SH-SY5Y (cell line): ENCODE results near the gene STXBP6.

Experiments used
- GATA2 ChIP-seq: IDR thresholded peaks from 2 replicates; pipeline ENCODE4 v1.6.1; 2011; ENCODE audit warnings: mild to moderate bottlenecking, low read depth, low read length
- GATA3 ChIP-seq: IDR thresholded peaks from 2 replicates; pipeline ENCODE4 v1.6.1; 2011; ENCODE audit warnings: low read depth, mild to moderate bottlenecking, low read length, moderate library complexity

Gene STXBP6

DNA sequence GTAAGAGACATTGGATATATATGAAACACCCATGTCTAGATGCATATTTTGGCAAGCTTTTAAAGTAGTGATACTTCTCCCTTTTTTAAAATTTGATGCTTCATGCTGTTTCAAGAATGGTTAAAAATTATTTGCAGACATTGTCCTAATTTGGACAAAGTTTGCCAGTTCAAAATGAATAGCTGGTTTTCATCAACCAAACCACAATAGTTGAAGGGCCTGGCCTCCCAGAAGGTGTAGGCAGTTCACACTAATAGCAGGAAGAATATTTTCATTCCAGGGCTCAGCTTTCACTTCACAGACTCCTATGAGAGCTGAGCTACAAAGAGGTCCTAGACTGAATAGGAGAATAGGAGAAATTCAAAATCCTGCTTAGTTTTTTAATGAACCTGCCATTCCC lies 78.7 kb downstream of the STXBP6 start:
- TF ChIP-seq GATA2: no peak
- no peak for TF ChIP-seq GATA3

GRCh38 chr14:24966579-24966964 lies 83.4 kb downstream of the STXBP6 start:
- TF ChIP-seq GATA3 (no peak), GATA2 (no peak)

GRCh38 chr14:24965934-24966578 lies 83.9 kb downstream of the STXBP6 start:
- TF ChIP-seq GATA2: no peak
- TF ChIP-seq GATA3: no peak

GRCh38 chr14:24965578-24965933 lies 84.4 kb downstream of the STXBP6 start:
- TF ChIP-seq GATA2 (no peak), GATA3 (no peak)

- TF ChIP-seq GATA3 (no peak), GATA2 (no peak)
Observed at GRCh38 chr14:24964591-24964990, 85.4 kb downstream of the STXBP6 start.

DNA sequence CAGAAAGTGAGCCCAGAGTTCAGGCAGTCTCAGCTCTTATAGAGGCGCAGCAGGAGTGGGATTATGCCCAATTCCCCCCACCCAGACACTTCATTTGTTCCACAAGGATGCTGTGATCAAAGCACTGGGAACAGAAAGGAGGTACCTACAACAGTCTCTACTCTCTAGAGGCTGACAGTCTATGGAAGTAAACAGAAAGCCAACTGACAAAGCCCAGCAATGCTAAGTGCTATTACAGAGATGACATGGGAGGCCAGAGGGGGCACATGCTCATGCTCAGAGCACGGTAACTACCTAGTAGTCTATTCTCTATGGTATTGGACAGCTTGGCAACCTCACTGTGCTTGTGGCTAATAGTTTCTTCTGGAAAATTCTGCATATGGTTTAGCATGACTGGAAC lies 85.9 kb downstream of the STXBP6 start:
- TF ChIP-seq GATA2 (no peak), GATA3 (no peak)

DNA sequence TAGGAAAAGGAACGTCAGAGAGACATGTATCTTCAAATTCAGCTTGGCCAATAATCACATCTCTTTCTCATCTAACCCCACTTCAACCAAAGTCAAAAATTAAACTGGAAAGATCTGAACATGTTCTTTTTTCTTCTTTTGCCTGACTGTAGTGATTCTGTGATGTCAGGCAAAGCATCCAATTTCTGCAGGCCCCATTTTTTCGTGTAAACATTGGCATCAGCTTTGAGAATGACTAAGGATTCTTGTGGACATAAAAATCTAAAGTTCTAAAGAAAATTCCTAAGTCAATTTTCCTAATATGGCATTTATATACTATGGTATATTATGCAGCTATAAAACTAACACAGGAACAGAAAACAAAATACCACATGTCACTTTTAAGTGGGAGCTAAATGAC lies 89.1 kb downstream of the STXBP6 start:
- TF ChIP-seq GATA2: no peak
- TF ChIP-seq GATA3: no peak

DNA sequence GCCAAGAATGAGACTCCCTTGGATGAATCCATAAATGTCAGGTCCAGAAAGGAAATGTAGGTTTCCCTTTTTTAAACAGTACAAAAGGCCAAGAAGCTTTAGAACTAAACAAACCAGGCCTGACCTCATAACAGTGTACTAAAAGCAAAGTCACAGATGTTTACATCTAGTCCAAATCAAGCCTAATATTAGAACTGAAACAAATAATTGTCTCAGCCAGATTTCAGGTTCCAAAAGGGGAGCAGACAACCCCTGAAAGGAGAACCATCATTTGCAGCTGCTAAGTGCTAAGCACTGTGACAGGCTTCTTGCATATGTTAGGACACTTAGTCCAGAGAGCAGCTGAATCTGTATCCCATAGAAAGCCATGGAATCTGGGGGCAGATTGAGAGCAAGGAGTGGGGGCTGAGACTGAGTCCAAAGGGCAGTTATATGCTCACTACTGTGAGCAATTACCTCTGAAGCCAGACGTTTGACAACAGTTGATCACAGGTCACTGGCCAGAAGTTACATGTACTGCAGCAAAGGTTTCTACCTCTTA lies 90.1 kb downstream of the STXBP6 start:
- no peak for TF ChIP-seq GATA3
- TF ChIP-seq GATA2: no peak

GRCh38 chr14:24958271-24958670 lies 91.7 kb downstream of the STXBP6 start:
- no peak for TF ChIP-seq GATA2
- no peak for TF ChIP-seq GATA3

- no peak for TF ChIP-seq GATA3
Observed at GRCh38 chr14:24957814-24958213, 92.1 kb downstream of the STXBP6 start.

DNA sequence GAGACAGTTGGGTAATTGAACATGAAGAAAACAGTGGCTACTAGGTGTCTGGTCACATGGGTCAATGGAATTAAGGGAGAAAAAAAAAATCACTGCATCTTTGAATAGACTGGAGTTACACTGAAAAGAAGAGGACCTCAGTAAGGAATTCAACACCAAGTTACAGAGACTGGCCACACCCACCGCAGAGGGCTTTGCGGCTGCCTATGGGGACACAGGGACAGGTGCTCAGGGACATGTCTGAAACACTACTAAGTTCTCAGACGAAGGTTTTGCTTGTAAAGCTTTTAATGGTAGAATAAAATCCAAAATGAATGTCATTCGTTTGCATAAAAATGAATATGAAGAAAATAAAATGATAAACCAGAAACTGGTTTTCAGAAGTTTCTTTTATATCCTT lies 93.8 kb downstream of the STXBP6 start:
- TF ChIP-seq GATA3 (no peak), GATA2 (no peak)

GRCh38 chr14:24954700-24955037 lies 95.3 kb downstream of the STXBP6 start:
- no peak for TF ChIP-seq GATA3
- no peak for TF ChIP-seq GATA2

GRCh38 chr14:24954037-24954699 lies 95.8 kb downstream of the STXBP6 start:
- TF ChIP-seq GATA3 (no peak), GATA2 (no peak)

DNA sequence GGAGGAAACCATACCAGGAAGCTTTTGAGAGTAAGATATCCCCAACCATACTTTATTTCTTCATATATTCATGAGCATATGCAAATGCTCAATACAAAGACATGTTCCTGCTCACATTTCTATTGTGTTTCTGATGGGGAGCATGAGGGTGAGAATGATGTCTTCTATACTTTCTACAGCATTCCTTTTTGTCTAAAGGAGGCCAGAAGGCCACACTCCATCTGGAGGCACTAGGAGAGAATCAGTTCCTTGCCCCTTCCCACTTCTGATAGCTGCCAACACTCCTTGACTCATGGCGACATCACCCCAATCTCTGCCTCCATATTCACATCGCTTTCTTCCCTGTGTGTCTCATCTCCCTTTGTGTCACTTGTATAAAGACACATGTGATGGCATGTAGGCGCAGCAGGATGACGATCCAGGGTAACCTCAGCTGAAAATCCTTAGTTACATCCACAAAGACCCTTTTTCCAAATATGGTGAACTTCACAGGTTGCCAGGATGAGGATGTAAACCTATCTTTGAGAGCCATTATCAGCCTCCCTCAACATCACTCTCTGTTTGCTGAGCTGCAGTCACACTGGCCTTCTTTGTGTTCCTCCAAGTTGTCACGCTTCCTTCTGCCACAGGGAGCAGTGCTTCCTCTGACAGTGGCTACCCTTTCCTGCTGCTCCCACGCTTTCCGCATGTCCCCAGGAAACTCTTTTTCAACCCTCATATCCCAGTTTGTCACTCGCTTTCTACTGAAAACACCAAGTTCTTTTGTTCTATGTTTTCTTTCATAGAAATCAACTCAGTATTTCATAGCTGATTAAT lies 96.9 kb downstream of the STXBP6 start:
- TF ChIP-seq GATA2: no peak
- TF ChIP-seq GATA3: no peak
